ENCODE measurements around the gene HIVEP3. TPM values are rescaled to one million over a fixed set of nuclear protein-coding genes. Genes with fewer than 3 reads are reported as not detected.

The HIVEP3 gene
- polyA plus RNA-seq, 1 donor (not counting 4 experiments of a cell fraction or from before 2014, with no cell fraction given) = 1.1 TPM

DNA sequence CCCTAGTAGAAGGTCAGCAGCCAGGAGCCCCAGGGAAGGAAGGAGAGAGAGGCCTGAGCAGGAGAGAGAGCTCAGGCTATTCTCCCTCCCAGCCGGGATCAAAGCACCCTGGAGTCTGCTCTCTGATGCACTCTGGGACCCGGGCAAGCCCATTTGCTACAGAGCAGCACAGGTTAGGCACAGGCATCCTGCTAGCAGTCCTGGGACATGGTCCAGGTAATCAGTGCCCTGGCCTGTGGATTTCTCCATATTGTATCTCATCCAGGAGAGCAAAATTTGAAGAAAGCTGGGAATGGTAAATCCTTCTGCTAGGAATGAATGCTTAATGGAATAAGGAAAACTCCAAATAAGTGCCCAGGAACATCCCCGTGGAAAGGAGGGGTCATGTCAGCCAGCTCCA is 130.3 kb downstream of the HIVEP3 start:
- H3K4me1 ChIP-seq (ENCODE audit: control insufficient read depth, extremely low read depth, insufficient read depth, low read length) = peaks cover 4% of the 10 kb centered on the region
- no peaks in the 10 kb centered on the region for H3K9me1 ChIP-seq (ENCODE audit: control insufficient read depth, extremely low read depth, insufficient read depth, low read length)
- H3K27me3 ChIP-seq (ENCODE audit: control insufficient read depth, extremely low read depth, insufficient read depth, low read length) = peaks cover 2% of the 10 kb centered on the region
- H2AFZ ChIP-seq (ENCODE audit: control insufficient read depth, low read length) = no peak overlapping the region
- dilution Hi-C loops (cut with MboI; ENCODE audit: extremely low pct_ligation_motif_present, low sequenced_read_pairs) = no loop called here
- H3K9ac ChIP-seq (ENCODE audit: control insufficient read depth, extremely low read depth, insufficient read depth, low read length) = no peak overlapping the region
- no peak for DNase-seq (ENCODE audit: low read depth, low spot score)
- H4K20me1 ChIP-seq (ENCODE audit: control insufficient read depth, extremely low read depth, insufficient read depth, low read length) = no peaks in the 10 kb centered on the region
- TF ChIP-seq EZH2 (IDR thresholded peaks at IDR 0.05; ENCODE audit: low read length) = no peak
- TF ChIP-seq, protein P1, sequence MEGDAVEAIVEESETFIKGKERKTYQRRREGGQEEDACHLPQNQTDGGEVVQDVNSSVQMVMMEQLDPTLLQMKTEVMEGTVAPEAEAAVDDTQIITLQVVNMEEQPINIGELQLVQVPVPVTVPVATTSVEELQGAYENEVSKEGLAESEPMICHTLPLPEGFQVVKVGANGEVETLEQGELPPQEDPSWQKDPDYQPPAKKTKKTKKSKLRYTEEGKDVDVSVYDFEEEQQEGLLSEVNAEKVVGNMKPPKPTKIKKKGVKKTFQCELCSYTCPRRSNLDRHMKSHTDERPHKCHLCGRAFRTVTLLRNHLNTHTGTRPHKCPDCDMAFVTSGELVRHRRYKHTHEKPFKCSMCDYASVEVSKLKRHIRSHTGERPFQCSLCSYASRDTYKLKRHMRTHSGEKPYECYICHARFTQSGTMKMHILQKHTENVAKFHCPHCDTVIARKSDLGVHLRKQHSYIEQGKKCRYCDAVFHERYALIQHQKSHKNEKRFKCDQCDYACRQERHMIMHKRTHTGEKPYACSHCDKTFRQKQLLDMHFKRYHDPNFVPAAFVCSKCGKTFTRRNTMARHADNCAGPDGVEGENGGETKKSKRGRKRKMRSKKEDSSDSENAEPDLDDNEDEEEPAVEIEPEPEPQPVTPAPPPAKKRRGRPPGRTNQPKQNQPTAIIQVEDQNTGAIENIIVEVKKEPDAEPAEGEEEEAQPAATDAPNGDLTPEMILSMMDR (optimal IDR thresholded peaks at IDR 0.05 in 1 of 3, IDR thresholded peaks at IDR 0.05 in 1 of 3, conservative IDR thresholded peaks at IDR 0.05 in 1 of 3; ENCODE audit: extremely low read depth in 1 of 3, insufficient read depth in 2 of 3, low read length in 3 of 3) = no peak
- H3K27ac ChIP-seq (ENCODE audit: control insufficient read depth, insufficient read depth, low read length) = no peak overlapping the region
- H3K9me3 ChIP-seq (ENCODE audit: control insufficient read depth, low read depth, low read length) = no peaks in the 10 kb centered on the region
- no peak for FAIRE-seq
- H3K36me3 ChIP-seq (ENCODE audit: control insufficient read depth in 2 of 2, extremely low read depth in 1 of 2, insufficient read depth in 2 of 2, low read length in 2 of 2) = no peaks in the 10 kb centered on the region
- H3K4me2 ChIP-seq (ENCODE audit: control insufficient read depth, extremely low read depth, insufficient read depth, low read depth, low read length) = no peak overlapping the region
- no peaks in the 10 kb centered on the region for H3K79me2 ChIP-seq (ENCODE audit: control insufficient read depth, insufficient read depth, low read length)
- H3K4me3 ChIP-seq (ENCODE audit: control insufficient read depth in 2 of 3, extremely low read depth in 1 of 3, insufficient read depth in 2 of 3, low read depth in 1 of 3, low read length in 3 of 3) = no peak overlapping the region

GRCh38 chr1:41784531-41785274 is 134.0 kb downstream of the HIVEP3 start:
- DNase-seq (ENCODE audit: low read depth, low spot score) = no peak
- Histone ChIP-seq H3K27ac (ENCODE audit: control insufficient read depth, insufficient read depth, low read length) (no peak overlapping the region), H3K9me3 (ENCODE audit: control insufficient read depth, low read depth, low read length) (no peaks in the 10 kb centered on the region), H4K20me1 (ENCODE audit: control insufficient read depth, extremely low read depth, insufficient read depth, low read length) (no peaks in the 10 kb centered on the region), H3K4me2 (ENCODE audit: control insufficient read depth, extremely low read depth, insufficient read depth, low read depth, low read length) (no peak overlapping the region), H3K9ac (ENCODE audit: control insufficient read depth, extremely low read depth, insufficient read depth, low read length) (no peak overlapping the region), H3K27me3 (ENCODE audit: control insufficient read depth, extremely low read depth, insufficient read depth, low read length) (peaks cover 2% of the 10 kb centered on the region), H3K9me1 (ENCODE audit: control insufficient read depth, extremely low read depth, insufficient read depth, low read length) (no peaks in the 10 kb centered on the region), H3K4me1 (ENCODE audit: control insufficient read depth, extremely low read depth, insufficient read depth, low read length) (peaks cover 11% of the 10 kb centered on the region), H3K4me3 (ENCODE audit: control insufficient read depth in 2 of 3, extremely low read depth in 1 of 3, insufficient read depth in 2 of 3, low read depth in 1 of 3, low read length in 3 of 3) (no peak overlapping the region), H2AFZ (ENCODE audit: control insufficient read depth, low read length) (no peak overlapping the region), H3K79me2 (ENCODE audit: control insufficient read depth, insufficient read depth, low read length) (no peaks in the 10 kb centered on the region), H3K36me3 (ENCODE audit: control insufficient read depth in 2 of 2, extremely low read depth in 1 of 2, insufficient read depth in 2 of 2, low read length in 2 of 2) (no peaks in the 10 kb centered on the region)
- FAIRE-seq = no peak
- dilution Hi-C loops (cut with MboI; ENCODE audit: extremely low pct_ligation_motif_present, low sequenced_read_pairs) = no loop called here
- no peak for TF ChIP-seq EZH2 (IDR thresholded peaks at IDR 0.05; ENCODE audit: low read length)
- TF ChIP-seq, protein P1 (optimal IDR thresholded peaks at IDR 0.05 in 1 of 3, IDR thresholded peaks at IDR 0.05 in 1 of 3, conservative IDR thresholded peaks at IDR 0.05 in 1 of 3; ENCODE audit: extremely low read depth in 1 of 3, insufficient read depth in 2 of 3, low read length in 3 of 3) = no peak

All from keratinocyte (primary cell).